HUES64 (cell line): Measurements from ENCODE around the gene C1QTNF12. TPM values are rescaled to one million over a fixed set of nuclear protein-coding genes. Genes with fewer than 3 reads are reported as not detected.

Source experiments
- H3K27ac ChIP-seq: 2 replicates; pipeline ENCODE4 v1.7.0; 2013; ENCODE audit warnings: low read depth, low read length, inconsistent platforms
- H3K27me3 ChIP-seq: 2 replicates; pipeline ENCODE4 v1.6.1; 2013; ENCODE audit warnings: mild to moderate bottlenecking, low read length; ENCODE audit not compliant: insufficient read depth
- H3K36me3 ChIP-seq: 2 replicates; pipeline ENCODE4 v1.6.1; 2013; ENCODE audit warnings: mild to moderate bottlenecking, low read length; ENCODE audit not compliant: insufficient read depth
- H3K4me1 ChIP-seq: 2 replicates; pipeline ENCODE4 v1.6.1; 2013; ENCODE audit warnings: mild to moderate bottlenecking, low read length, moderate library complexity; ENCODE audit not compliant: insufficient read depth
- H3K4me3 ChIP-seq: 2 replicates; pipeline ENCODE4 v1.5.1; 2013; ENCODE audit warnings: mild to moderate bottlenecking, low read length, moderate library complexity
- H3K9ac ChIP-seq: 2 replicates; pipeline ENCODE4 v1.6.1; 2013; ENCODE audit warnings: mild to moderate bottlenecking, low read depth, low read length
- H3K9me3 ChIP-seq: 2 replicates; pipeline ENCODE4 v1.6.1; 2013; ENCODE audit warnings: low read depth, low read length; ENCODE audit not compliant: insufficient read depth
- WGBS: fragments of 150-250, 120-280 bp; methylation state at CpG from one replicate; pipeline ENCODE4 v1.1.7; 2013; ENCODE audit warnings: missing lambda C conversion rate; 5-methylcytosine and 5-hydroxymethylcytosine counted together
- polyA plus RNA-seq, 2 experiments: library from polyadenylated mRNA; stranded (reverse); fragments of 50-300 nt; gene quantifications; one replicate each; pipeline ENCODE4 v1.2.3, GENCODE V29; 2013

Gene C1QTNF12, protein sequence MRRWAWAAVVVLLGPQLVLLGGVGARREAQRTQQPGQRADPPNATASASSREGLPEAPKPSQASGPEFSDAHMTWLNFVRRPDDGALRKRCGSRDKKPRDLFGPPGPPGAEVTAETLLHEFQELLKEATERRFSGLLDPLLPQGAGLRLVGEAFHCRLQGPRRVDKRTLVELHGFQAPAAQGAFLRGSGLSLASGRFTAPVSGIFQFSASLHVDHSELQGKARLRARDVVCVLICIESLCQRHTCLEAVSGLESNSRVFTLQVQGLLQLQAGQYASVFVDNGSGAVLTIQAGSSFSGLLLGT
- 1.5 TPM for polyA plus RNA-seq (2013, experiment 1 of 2)
- 1.3 TPM for polyA plus RNA-seq (2013, experiment 2 of 2)

DNA sequence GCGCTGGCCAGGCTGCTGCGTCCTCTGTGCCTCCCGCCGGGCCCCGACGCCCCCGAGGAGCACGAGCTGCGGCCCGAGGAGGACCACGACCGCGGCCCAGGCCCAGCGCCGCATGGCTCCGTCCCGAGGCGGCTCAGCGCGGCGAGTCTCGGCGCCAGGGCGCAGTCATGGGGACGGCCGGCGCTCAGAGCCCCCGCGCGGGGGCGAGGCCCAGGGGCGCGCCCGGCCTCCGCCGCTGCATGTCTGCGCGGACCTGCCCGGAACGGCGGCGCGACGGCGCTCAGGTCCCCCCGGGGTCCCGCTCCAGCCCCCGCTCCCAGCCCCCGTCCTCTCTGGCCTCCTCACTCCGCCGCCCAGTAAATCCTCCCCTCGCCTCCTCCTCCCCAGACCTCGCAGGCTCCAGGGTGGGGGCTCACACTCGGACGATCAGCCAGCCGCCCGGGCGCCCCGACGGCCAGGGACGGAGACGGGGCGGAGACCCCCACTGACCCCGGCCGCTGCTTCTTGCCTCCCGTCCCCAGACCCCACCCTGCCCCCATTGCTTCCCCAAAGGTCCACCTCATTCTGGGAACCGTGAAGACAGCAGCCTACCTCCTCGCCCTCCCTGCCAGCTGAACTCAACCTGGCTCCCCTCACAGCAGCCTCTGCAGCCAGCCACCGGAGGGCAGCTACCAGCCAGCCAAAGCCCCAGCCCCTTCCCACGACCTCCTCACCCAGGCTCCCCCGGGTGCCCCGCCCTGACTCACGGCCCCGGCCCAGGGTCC is at the start of gene C1QTNF12:
Gene C1QTNF12 (minus strand): TSS at position 146 of the 764 bp plus-strand sequence. CDS start 32 bp downstream, at position 114.
- peaks cover 23% of the 10 kb centered on the region for H3K27me3 ChIP-seq
- no peaks in the 10 kb centered on the region for H3K36me3 ChIP-seq
- no peaks in the 10 kb centered on the region for H3K9me3 ChIP-seq
- H3K4me1 ChIP-seq: no peaks in the 10 kb centered on the region
- no peak within 1 kb of the TSS for H3K27ac ChIP-seq
- H3K4me3 ChIP-seq: peak within 1 kb of the TSS; percentile 36
- H3K9ac ChIP-seq: peak within 1 kb of the TSS; percentile 44; the same call in 1 of the 2 replicates
- WGBS: 8% methylated on average over 74 of the region's 74 CpGs

DNA sequence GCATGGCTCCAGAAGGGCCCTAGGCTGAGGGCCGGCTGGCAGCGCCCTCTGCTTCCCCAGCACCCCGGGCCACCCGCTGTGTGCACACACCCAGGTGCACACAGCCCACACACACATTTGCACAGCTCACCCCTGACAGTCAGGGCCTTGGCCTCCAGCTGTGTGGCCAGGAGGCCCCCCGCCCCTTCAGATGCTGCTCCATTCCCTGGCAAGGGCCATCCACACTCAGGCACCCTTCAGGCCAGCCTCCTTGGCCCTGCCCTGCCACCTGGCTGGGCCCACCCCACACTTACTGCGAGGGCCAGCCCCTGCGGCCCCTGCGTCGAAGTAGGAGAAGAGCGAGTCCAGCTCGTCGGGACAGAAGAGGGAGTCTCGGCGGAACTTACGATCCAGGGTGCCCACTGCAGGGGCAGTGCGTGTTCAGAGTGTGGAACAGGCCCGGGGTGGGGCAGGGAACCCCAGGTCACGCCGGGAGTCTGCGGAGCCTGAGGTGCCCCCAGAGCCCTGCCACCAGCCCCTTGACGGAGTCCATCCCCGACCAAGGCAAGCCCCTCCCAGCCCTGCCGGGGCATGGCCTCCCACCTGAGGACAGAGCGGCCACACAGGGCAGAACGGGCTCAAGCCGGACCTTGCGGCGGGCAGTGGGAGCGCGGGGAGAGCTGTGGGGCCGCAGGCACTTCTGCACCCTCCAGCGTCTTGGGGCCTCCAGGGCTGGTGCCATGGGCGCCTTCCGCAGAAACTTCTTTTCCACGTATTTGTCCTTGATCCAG is 48.8 kb upstream of the C1QTNF12 start:
- no peaks in the 10 kb centered on the region for H3K9me3 ChIP-seq
- no peaks in the 10 kb centered on the region for H3K4me1 ChIP-seq
- no peaks in the 10 kb centered on the region; the same call in 1 of the 2 replicates for H3K36me3 ChIP-seq
- 94% methylated on average over 35 of the region's 35 CpGs for WGBS
- H3K4me3 ChIP-seq: no peak overlapping the region
- H3K9ac ChIP-seq: no peak overlapping the region
- H3K27ac ChIP-seq: no peak overlapping the region
- no peaks in the 10 kb centered on the region for H3K27me3 ChIP-seq

DNA sequence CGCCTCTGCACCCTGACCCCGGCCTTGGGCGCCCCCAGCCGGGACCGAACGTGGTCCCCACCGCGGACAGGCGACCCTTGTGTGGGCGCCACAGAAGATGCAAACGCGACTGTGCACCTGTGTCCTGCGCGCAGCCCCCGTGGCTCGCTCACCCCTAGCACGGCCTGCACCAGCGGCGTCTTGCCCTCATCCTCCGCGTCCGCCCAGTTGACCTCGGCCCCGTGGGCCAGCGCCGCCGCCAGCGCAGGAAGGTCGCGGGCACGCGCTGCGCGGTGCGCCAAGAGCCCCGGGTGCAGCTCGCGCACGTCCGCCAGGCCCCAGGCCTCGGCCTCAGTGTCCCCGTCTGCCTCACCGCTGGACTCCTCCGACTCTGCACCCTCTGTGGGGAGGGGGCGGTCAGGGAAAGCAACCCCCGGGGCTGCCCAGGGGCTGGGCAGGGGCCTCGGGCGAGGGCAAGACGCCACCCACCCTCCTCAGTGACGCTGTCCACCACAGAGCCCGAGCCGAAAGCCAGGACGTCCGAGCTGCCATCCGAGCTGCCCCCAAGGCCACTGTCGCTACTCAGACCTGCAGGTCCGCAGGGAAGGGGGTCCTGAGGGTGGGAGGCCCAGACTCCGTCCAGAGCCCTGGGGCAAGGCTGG is 47.8 kb upstream of the C1QTNF12 start:
- WGBS: 95% methylated on average over 58 of the region's 58 CpGs
- Histone ChIP-seq H3K9ac (no peak overlapping the region), H3K27me3 (no peaks in the 10 kb centered on the region), H3K4me3 (peak overlapping the region; percentile 31; the same call in 1 of the 2 replicates), H3K27ac (no peak overlapping the region), H3K9me3 (no peaks in the 10 kb centered on the region), H3K36me3 (no peaks in the 10 kb centered on the region; the same call in 1 of the 2 replicates), H3K4me1 (no peaks in the 10 kb centered on the region)

DNA sequence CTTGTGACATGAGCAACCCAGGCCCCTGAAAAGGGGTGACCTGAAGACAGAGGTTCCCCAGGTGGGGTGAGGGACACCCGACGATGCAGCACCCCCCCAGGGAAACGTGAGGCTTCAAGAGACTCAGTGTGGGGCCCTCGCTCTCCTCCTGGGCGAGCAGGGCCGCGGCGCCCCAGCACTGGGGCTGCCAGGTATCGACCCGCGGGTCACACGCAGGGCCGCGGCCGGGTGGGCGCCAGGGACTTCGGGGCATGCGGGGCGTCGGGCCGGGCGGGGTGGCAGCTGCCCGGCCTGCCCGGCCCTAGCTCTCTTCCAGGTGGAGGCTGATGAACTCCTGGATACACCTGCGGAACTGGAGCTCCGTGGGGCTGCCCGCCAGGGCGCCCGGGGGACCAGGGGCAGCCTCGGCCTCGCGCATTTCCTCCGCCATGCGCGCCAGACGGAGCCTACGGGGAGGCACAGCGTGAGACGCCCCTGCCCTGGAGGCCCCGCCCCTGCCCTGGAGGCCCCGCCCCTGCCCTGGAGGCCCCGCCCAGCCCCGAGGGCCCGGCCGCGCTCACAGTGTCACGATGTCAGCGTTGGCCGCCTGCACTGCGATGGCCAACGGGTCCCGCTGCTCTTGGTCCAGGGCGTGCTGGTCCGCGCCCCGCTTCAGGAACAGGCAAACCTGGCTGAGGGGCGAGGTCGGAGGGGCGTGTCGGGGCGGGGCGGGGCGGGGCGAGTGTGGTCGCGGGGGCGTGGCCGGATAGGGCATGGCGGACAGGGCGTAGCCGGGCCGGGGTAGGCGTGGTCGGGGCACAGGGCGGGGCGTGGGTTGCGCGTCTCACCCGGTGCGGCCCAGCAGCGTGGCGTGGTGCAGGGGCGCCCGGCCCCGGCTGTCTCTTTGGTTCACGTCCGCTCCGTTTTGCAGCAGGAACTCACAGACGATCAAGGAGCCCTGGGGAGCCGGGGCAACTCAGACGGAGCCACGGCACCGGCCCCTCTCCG is 47.0 kb upstream of the C1QTNF12 start:
- Histone ChIP-seq H3K4me1 (no peaks in the 10 kb centered on the region), H3K4me3 (peak overlapping the region; percentile 31; the same call in 1 of the 2 replicates), H3K27me3 (no peaks in the 10 kb centered on the region), H3K9ac (no peak overlapping the region), H3K9me3 (no peaks in the 10 kb centered on the region), H3K36me3 (no peaks in the 10 kb centered on the region; the same call in 1 of the 2 replicates), H3K27ac (no peak overlapping the region)
- 92% methylated on average over 94 of the region's 94 CpGs for WGBS

DNA sequence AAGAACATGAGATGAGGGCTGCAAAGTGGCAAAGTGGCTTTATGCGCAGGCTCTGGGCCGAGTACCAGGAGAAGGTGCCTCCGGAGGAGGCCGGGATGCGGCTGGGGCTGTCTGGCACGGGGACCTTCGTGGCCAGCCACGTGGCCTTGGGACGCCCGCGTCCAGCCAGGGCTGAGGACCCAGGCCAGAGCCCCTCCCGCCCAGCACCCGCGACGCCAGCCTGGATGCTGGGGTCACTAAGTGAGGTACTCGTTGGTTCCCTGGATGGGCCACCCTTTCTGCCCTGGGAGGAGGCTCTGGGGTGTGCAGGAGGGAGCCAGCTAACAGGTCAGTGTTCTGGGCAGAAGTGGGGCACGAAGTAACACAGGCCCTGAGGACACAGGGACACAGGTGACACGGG is 46.3 kb upstream of the C1QTNF12 start:
- Histone ChIP-seq H3K4me1 (no peaks in the 10 kb centered on the region), H3K9me3 (no peaks in the 10 kb centered on the region), H3K9ac (no peak overlapping the region), H3K36me3 (no peaks in the 10 kb centered on the region; the same call in 1 of the 2 replicates), H3K27ac (no peak overlapping the region), H3K4me3 (no peak overlapping the region), H3K27me3 (no peaks in the 10 kb centered on the region)
- WGBS: 95% methylated on average over 18 of the region's 18 CpGs

DNA sequence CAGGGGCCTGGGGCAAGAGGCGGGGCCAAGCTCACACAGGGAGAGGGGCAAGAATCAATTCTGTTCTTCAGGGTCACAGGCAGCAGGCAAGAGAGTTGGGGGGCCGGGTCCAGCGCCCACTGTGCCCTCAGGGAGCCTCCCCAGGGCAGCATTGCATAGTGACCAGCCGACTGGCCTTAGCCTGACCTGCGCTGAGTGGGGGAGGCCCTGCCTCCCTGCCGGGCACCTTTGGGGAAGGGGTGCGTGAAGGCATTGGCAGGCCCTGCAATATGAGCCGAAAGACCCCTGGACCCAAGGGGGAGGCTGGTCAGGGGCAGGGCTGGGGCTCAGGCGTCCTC is 45.9 kb upstream of the C1QTNF12 start:
- H3K36me3 ChIP-seq: no peaks in the 10 kb centered on the region; the same call in 1 of the 2 replicates
- WGBS: 92% methylated on average over 9 of the region's 9 CpGs
- no peak overlapping the region for H3K27ac ChIP-seq

DNA sequence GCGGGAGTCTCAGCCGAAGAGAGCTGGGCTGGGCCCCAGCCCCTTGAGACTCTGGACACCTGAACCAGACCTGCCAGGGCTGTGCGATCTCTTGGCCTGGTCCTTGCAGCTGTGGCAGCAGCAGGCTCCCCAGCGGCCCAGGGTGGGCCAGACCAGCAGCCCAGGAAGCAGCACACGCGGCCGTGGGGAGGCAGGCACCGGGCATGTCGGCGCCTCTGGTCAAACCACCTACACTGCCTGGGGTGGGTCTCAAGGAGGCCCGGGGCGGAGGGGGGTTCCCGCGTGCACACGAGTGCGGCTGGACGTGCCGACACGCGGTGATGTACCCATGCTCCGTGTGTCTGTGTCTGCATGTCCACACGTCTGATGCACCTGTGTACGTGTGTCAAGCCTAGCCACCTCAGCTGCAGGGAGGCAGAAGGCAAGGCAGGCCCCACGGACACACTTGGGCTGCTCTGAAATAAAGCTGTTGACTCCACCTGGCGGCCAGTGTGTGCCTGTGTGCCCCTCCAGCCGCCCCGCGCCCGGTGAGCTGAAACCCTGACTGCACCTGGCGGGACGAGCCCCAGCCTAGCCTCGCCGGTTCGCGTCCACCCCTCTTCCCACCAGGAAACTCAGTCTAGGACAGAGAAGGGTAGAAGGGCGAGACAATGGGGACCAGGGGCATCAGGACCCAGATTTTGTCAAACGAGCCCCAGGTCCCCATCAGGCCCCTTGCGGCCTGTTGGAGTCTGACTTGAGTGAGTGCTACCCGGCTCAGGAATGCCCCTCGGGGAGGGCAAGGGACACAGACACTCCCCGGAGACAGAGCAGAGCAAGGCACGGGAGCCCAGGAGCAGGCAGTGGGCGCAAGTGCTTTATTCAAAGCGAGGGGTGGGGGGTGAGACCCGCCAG is 45.3 kb upstream of the C1QTNF12 start:
- H3K4me3 ChIP-seq: no peak overlapping the region

More for the DNA sequence above, 45.9 kb upstream of the C1QTNF12 start:
- Histone ChIP-seq H3K4me3 (no peak overlapping the region), H3K9me3 (no peaks in the 10 kb centered on the region), H3K27me3 (no peaks in the 10 kb centered on the region), H3K9ac (no peak overlapping the region), H3K4me1 (no peaks in the 10 kb centered on the region)

DNA sequence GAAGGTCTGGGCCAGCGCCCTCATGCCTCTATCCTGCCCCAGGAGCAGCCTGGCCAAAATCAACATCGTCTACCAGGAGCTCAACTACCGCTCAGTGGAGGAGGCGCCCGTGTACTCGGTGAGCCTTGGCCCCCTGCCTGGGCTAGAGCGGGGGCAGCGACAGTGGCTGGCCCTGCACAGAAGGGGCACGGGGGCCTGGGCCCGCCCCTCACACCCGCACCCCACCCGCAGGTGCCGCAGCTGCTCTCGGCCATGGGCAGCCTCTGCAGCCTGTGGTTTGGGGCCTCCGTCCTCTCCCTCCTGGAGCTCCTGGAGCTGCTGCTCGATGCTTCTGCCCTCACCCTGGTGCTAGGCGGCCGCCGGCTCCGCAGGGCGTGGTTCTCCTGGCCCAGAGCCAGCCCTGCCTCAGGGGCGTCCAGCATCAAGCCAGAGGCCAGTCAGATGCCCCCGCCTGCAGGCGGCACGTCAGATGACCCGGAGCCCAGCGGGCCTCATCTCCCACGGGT is 44.6 kb upstream of the C1QTNF12 start:
- H3K4me3 ChIP-seq: no peak overlapping the region
- H3K4me1 ChIP-seq: no peaks in the 10 kb centered on the region
- H3K9ac ChIP-seq: no peak overlapping the region
- H3K27ac ChIP-seq: no peak overlapping the region
- no peaks in the 10 kb centered on the region for H3K9me3 ChIP-seq
- no peaks in the 10 kb centered on the region; the same call in 1 of the 2 replicates for H3K36me3 ChIP-seq
- WGBS: 89% methylated on average over 28 of the region's 28 CpGs
- no peaks in the 10 kb centered on the region for H3K27me3 ChIP-seq

More for the DNA sequence above, 45.3 kb upstream of the C1QTNF12 start:
- no peaks in the 10 kb centered on the region for H3K4me1 ChIP-seq
- no peaks in the 10 kb centered on the region for H3K27me3 ChIP-seq
- H3K9ac ChIP-seq: no peak overlapping the region; the same call in 1 of the 2 replicates
- no peaks in the 10 kb centered on the region; the same call in 1 of the 2 replicates for H3K36me3 ChIP-seq
- no peaks in the 10 kb centered on the region for H3K9me3 ChIP-seq
- WGBS: 66% methylated on average over 45 of the region's 45 CpGs
- H3K27ac ChIP-seq: no peak overlapping the region

DNA sequence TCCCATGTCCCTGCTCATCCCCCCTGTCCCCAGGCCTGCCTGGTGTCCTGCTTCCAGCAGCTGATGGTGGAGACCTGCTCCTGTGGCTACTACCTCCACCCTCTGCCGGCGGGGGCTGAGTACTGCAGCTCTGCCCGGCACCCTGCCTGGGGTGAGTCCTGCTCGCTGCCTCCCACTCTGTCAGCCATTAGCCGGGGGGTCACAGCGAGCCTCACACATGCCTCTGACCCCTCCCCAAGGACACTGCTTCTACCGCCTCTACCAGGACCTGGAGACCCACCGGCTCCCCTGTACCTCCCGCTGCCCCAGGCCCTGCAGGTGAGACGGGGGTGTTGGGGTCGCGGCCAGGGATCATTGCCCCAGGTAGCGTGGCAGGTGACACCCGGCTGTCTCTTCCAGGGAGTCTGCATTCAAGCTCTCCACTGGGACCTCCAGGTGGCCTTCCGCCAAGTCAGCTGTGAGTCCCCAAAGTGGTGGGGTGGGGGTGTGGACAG is 43.8 kb upstream of the C1QTNF12 start:
- WGBS: 77% methylated on average over 15 of the region's 15 CpGs
- H3K36me3 ChIP-seq: no peaks in the 10 kb centered on the region; the same call in 1 of the 2 replicates
- no peaks in the 10 kb centered on the region for H3K4me1 ChIP-seq
- no peaks in the 10 kb centered on the region for H3K27me3 ChIP-seq
- no peaks in the 10 kb centered on the region for H3K9me3 ChIP-seq
- H3K27ac ChIP-seq: no peak overlapping the region
- no peak overlapping the region for H3K4me3 ChIP-seq
- no peak overlapping the region for H3K9ac ChIP-seq
